ENCODE measurements around the gene BCR. TPM values are rescaled to one million over a fixed set of nuclear protein-coding genes. Genes with fewer than 3 reads are reported as not detected.

BCR gene
- total and polyA plus RNA-seq, 2 of the 4 experiments (the other 2 are of a cell fraction) = 28.9 to 44.6 TPM

DNA sequence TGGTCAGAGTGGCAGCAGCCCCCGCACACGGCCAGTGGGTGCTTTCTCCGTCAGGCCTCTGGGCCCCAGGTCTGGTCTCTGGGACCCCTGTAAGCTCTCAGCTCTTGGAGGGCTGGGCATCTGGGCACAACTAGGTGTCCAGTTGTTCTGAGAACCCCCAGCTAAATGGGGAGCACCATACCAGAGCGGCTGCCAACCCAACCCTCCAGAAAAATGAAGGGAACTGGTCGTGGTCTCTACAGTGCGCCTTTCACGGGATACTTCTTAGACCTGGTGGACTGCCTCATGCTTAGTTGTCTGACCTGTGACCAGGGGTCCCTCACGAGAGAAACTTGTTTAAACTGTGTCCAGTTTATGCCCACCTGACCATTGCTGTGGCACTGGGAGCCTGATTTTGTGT, 104.9 kb downstream of the BCR start:
- 0 out of 2 replicates have a peak, but pooled peaks cover under 1% of the 10 kb centered on the region for H4K20me1 ChIP-seq (ENCODE audit: insufficient read depth, low read length)
- H2BK20ac ChIP-seq (ENCODE audit: low read depth, low read length) = no peak overlapping the region
- ATAC-seq (ENCODE audit: low read depth) (no peak), DNase-seq (no peak)
- H3K9ac ChIP-seq (ENCODE audit: low read depth, low read length) = no peak overlapping the region
- peaks cover 5% of the 10 kb centered on the region; the same call in 1 of the 2 replicates for H3K4me1 ChIP-seq (ENCODE audit: control insufficient read depth, insufficient read depth, low read length)
- no peak overlapping the region for H3K4ac ChIP-seq (ENCODE audit: low read depth, low read length)
- BruUV-seq (replicated peaks) = no TSS peak
- H3K23ac ChIP-seq (ENCODE audit: low read depth, low read length) = no peak overlapping the region
- no peak overlapping the region for H3K14ac ChIP-seq (replicated peaks; ENCODE audit: low read depth, low read length)
- H3K9me1 ChIP-seq (ENCODE audit: insufficient read depth, low read length) = 0 out of 2 replicates have a peak, but pooled peaks cover 11% of the 10 kb centered on the region
- H3K27ac ChIP-seq (ENCODE audit: insufficient read depth, low read length) = no peak overlapping the region
- H2BK5ac ChIP-seq (ENCODE audit: low read depth, low read length, poor library complexity, severe bottlenecking) = no peak overlapping the region
- no peak overlapping the region for H4K91ac ChIP-seq (ENCODE audit: insufficient read depth, low read depth, low read length)
- in situ Hi-C loops (cut with MboI; ENCODE audit: low sequenced_read_pairs) (loop anchor here (25.0 kb wide), 1 partner anchor 323 kb away; no protein-coding TSS in a partner anchor), dilution Hi-C loops (cut with HindIII; ENCODE audit: low sequenced_read_pairs, unreplicated experiment) (no loop called here), intact Hi-C loops (cut with micrococcal nuclease) (no loop called here)
- H3K56ac ChIP-seq (ENCODE audit: extremely low read depth, insufficient read depth, low read length) = no peak overlapping the region
- no peak for TF ChIP-seq MAFK (IDR thresholded peaks at IDR 0.05; ENCODE audit: low read depth, low read length)
- TF ChIP-seq MXI1 (IDR thresholded peaks at IDR 0.05; ENCODE audit: borderline replicate concordance, low read depth, low read length) = no peak
- TF ChIP-seq CEBPB (IDR thresholded peaks at IDR 0.05; ENCODE audit: low read depth, low read length) = no peak
- no peak for TF ChIP-seq ELK1 (IDR thresholded peaks at IDR 0.05; ENCODE audit: borderline replicate concordance, low read depth, low read length)
- TF ChIP-seq MAZ (IDR thresholded peaks at IDR 0.05; ENCODE audit: borderline replicate concordance, low read depth, low read length) = no peak
- TF ChIP-seq BHLHE40 (IDR thresholded peaks at IDR 0.05; ENCODE audit: low read depth, low read length) = no peak
- no peak for TF ChIP-seq FOS (IDR thresholded peaks at IDR 0.05; ENCODE audit: low read depth, low read length)
- TF ChIP-seq CHD1 (IDR thresholded peaks at IDR 0.05; ENCODE audit: low read depth, low read length) = no peak
- TF ChIP-seq, protein P1, sequence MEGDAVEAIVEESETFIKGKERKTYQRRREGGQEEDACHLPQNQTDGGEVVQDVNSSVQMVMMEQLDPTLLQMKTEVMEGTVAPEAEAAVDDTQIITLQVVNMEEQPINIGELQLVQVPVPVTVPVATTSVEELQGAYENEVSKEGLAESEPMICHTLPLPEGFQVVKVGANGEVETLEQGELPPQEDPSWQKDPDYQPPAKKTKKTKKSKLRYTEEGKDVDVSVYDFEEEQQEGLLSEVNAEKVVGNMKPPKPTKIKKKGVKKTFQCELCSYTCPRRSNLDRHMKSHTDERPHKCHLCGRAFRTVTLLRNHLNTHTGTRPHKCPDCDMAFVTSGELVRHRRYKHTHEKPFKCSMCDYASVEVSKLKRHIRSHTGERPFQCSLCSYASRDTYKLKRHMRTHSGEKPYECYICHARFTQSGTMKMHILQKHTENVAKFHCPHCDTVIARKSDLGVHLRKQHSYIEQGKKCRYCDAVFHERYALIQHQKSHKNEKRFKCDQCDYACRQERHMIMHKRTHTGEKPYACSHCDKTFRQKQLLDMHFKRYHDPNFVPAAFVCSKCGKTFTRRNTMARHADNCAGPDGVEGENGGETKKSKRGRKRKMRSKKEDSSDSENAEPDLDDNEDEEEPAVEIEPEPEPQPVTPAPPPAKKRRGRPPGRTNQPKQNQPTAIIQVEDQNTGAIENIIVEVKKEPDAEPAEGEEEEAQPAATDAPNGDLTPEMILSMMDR (conservative IDR thresholded peaks at IDR 0.05; ENCODE audit: low read depth, low read length) = no peak
- no peak for TF ChIP-seq SMC3 (IDR thresholded peaks at IDR 0.05; ENCODE audit: low read depth, low read length)
- no peak for TF ChIP-seq RFX5 (IDR thresholded peaks at IDR 0.05; ENCODE audit: low read depth, low read length)
- no peak for TF ChIP-seq RAD21 (IDR thresholded peaks at IDR 0.05; ENCODE audit: low read length)
- TF ChIP-seq USF2 (IDR thresholded peaks at IDR 0.05; ENCODE audit: low read depth, low read length) = no peak
- TF ChIP-seq NFE2L2 (IDR thresholded peaks at IDR 0.05; ENCODE audit: low read depth, low read length) = no peak
- TF ChIP-seq POLR2A (IDR thresholded peaks at IDR 0.05; ENCODE audit: low read depth, low read length) = no peak
- no peak for TF ChIP-seq RCOR1 (IDR thresholded peaks at IDR 0.05; ENCODE audit: insufficient replicate concordance, low read length)
- no peak overlapping the region for H2AK5ac ChIP-seq (ENCODE audit: low read depth, low read length)
- H3K27me3 ChIP-seq (ENCODE audit: control insufficient read depth, insufficient read depth, low read length) = no peaks in the 10 kb centered on the region
- CTCF ChIA-PET = no interaction called here
- no peak overlapping the region for H2AFZ ChIP-seq (replicated peaks; ENCODE audit: low read length, poor library complexity)
- peaks cover 0 to 7% of the 10 kb centered on the region in 2 experiments; a peak in 1 of 4 replicates for H3K79me1 ChIP-seq (ENCODE audit: low read depth in 1 of 2, low read length in 2 of 2)
- no peak overlapping the region for H3K18ac ChIP-seq (ENCODE audit: low read depth, low read length)
- peaks cover 43% of the 10 kb centered on the region for H3K36me3 ChIP-seq (ENCODE audit: control insufficient read depth, insufficient read depth, low read length)
- H4K5ac ChIP-seq (ENCODE audit: low read depth, low read length) = no peak overlapping the region
- H4K8ac ChIP-seq (ENCODE audit: low read depth in 2 of 2, low read length in 2 of 2) = no peak overlapping the region
- H2BK120ac ChIP-seq (ENCODE audit: low read depth, low read length) = no peak overlapping the region
- H3K4me3 ChIP-seq (ENCODE audit: insufficient read depth, low read depth, low read length) = no peak overlapping the region
- no peak overlapping the region for H3K4me2 ChIP-seq (ENCODE audit: low read depth, low read length)
- no peaks in the 10 kb centered on the region for H3K9me3 ChIP-seq (ENCODE audit: control insufficient read depth, insufficient read depth, low read length)
- H2AK9ac ChIP-seq (replicated peaks; ENCODE audit: low read depth, low read length, poor library complexity) = peak overlapping the region; percentile 23
- WGBS, 2 experiments (ENCODE audit: extremely low coverage in 2 of 2, insufficient read length in 1 of 2) = 92% methylated on average over 8 of the region's 8 CpGs; no CpG with 5 or more reads in 1 of the 2 experiments
- no peak overlapping the region for H2BK15ac ChIP-seq (ENCODE audit: low read depth, low read length)
- POLR2A ChIA-PET (ENCODE audit: unreplicated experiment) = no interaction called here

All from IMR-90 (cell line).